HG03039 (cell line): Measurements from ENCODE around the gene DENND11.
"Not testable (repeated sequence)": the region's sequence is repeated elsewhere in the genome, so short reads cannot be mapped to it uniquely, and the experiment has no call there.

Experiments
- ATAC-seq: cut with Tn5 transposase; IDR thresholded peaks from one replicate; pipeline ENCODE4 v1.9.1; 2021; ENCODE audit warnings: mild to moderate bottlenecking, moderate library complexity; ENCODE audit not compliant: unreplicated experiment

Gene DENND11

DNA sequence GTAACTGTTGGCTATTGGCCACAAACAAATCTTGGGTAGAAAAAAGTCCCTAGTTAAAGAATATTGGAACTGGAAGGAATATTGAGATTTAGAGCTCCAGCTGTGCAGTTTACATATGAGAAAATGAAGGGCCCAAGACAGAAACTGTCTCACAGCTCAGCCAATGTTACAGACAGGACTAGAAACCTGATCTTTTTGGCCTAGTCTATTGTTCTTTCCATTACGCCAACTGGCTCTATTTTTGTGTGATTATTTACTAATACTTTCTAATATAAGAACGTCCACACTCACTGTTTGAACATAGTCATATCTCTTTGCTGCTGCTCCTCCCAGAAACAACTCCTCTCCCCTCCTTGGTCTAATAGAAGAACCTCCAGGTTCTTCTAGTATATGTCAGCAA is 7.4 kb upstream of the DENND11 start:
- ATAC-seq, result no peak

GRCh38 chr7:141708351-141708750 is 6.4 kb upstream of the DENND11 start, which contains the start of gene WEE2:
Gene WEE2, plus strand, starts transcription at chr7:141708353. Its CDS starts 406 bp downstream, at chr7:141708759.
- ATAC-seq, result no peak

- no peak for ATAC-seq
Measured at GRCh38 chr7:141706239-141707064, 4.5 kb upstream of the DENND11 start.

- ATAC-seq, result no peak
Measured at GRCh38 chr7:141704741-141705140, 2.8 kb upstream of the DENND11 start.

DNA sequence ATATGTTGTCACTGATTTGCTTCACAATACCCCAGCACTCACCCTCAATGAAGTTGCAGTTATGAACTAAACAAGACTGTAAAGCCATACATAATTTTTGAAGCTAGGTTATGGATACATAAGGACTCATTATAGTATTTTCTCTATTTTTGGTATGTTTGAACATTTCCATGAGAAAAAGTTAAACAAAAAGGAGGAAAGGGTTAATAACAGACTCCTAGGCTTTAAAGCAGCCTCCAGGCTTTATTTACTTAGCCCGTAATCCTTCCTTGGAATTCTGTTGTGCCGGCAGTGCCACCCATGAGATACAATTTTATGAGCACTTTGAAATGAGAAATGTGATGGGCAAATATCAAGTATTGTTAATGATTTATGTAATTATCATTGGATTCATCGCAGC is 2.1 kb upstream of the DENND11 start:
- ATAC-seq, result no peak

DNA sequence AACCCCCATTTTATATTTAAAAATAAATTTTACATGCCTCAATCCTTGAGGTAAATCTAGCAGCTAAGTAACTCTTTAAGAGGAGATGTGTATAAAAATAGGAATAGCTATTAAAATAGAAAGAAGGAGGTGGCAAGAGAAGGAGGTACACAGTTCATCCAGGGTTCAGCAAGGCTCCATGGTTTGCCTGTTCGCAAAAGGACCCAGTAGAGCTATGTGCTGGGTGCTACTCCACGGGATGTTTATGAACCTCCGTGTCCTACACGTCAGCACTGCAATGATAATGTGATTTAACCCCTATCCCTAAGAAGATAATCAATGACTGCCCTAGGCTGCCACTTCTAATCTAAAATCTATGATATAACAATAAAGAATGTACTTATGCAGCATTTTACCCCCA is 926 bp upstream of the DENND11 start:
- ATAC-seq, result no peak

DNA sequence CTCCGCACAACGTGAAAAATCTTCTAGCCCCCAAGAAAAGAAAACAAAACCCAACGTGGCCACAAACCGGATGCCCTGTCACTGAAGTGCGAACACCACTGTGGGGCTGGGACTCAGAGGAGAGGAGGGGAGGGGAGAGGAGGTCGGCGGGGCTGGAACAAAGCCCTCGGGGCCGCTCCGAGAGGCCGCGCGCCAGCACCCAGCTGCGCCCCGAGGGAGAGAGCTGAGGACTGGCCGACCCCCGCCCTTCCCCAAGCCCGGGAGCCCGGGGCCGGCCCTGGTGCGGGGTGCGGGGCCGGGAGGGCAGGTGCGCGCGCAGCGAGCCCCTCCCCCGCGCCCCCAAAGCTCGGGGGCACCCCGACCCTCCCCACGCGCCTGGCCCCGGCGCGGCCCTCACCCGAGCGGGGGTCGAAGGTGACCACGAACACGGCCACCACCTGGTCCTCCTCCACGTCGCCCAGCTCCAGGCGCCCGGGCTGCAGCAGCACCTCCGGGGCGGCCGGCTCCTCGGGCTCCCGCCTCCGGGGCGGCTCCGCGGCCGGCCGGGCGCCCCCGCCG is 398 bp downstream of the DENND11 start:
- peak; percentile 79 for ATAC-seq

GRCh38 chr7:141700848-141701371 is 1.1 kb downstream of the DENND11 start:
- no peak for ATAC-seq

GRCh38 chr7:141700296-141700847 is 1.6 kb downstream of the DENND11 start:
- no peak for ATAC-seq

- no peak for ATAC-seq
Measured at GRCh38 chr7:141699860-141700259, 2.1 kb downstream of the DENND11 start.

DNA sequence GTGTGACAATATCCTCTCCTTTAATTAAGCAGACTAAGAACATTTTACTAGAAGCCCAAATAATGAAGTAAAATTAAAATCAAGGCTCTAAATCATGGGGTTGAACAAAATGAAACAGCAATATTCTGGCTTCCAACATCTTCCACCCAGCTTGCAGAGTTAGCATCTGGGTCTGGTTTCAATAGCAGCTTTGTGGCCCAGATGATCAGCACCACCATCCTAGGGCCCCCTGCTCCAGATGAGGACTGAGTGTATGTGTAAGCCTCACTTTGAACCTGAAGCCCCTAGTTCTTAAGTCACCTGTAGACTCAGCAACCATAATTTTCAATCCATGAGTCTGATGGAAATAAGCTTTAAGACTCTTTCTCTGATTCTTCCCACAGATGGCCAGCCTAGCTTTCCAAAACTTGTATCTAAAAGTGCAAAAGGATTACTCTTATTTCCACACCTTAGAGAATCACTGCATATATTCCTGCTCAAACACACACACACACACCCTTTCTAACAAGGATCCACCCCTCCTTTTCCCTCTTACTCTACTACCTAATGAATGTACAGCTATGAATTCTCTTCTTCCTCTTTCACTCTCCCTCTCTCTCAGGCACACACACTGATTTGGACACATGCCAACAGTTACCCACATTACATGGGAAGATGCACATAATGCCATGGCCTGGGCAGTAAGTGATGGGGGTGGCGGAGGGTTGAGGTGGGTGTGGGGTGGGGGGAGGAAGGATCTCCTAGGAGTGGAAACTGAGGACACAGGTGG is 3.5 kb downstream of the DENND11 start:
- ATAC-seq, result no peak

- ATAC-seq, result no peak
Measured at GRCh38 chr7:141697211-141697871, 4.6 kb downstream of the DENND11 start.

GRCh38 chr7:141696348-141696747 is 5.6 kb downstream of the DENND11 start:
- no peak for ATAC-seq

- no peak for ATAC-seq
Measured at GRCh38 chr7:141695803-141696289, 6.1 kb downstream of the DENND11 start.

GRCh38 chr7:141693082-141693481 is 8.9 kb downstream of the DENND11 start:
- no peak for ATAC-seq

DNA sequence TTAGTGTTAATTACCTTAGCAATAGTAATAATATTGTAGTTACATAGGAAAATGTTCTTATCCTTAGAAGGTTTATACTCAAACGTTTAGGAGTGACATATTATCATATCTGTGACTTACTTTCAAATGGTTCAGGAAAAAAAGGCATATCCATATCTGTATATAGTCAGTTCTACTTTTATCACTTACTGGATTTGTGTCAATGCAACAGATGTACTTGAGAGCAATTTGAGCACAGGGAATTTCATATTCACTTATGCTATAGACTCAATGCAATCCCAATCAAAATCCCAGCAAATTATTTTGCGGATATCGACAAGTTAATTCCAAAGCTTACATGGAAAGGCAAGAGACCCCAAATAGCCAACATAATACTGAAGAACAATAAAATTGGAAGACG is 10.0 kb downstream of the DENND11 start:
- no peak for ATAC-seq

GRCh38 chr7:141691540-141691939 is 10.4 kb downstream of the DENND11 start:
- ATAC-seq, result no peak

GRCh38 chr7:141689072-141689825 is 12.7 kb downstream of the DENND11 start:
- not testable (repeated sequence) for ATAC-seq

DNA sequence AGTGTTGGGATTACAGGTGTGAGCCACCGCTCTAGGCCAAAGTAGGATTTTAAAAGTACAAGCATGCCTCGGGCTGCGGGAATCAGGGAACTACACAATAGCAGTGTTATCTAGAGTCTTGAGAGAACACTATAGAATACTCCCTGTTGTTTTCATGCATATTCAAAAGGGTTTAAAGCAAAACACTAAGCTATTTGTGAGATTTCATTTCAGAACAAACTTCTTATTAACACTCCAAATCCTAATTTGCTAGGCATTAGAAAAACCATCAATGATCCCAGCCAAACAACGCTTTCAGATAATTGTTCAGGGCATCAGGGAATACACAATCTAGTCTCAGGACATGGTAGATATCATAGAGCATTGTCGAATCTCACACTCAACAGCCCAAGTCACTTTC is 13.9 kb downstream of the DENND11 start:
- ATAC-seq, result no peak

GRCh38 chr7:141686670-141687069 is 15.3 kb downstream of the DENND11 start:
- no peak for ATAC-seq
